Liver (tissue), 9 donors: Measurements from ENCODE around the gene ETFDH. TPM values are rescaled to one million over a fixed set of nuclear protein-coding genes. Genes with fewer than 3 reads are reported as not detected.

Source experiments
- DNase-seq: peaks from one replicate; pipeline ENCODE4 v3.0.0-alpha.2; 2017; ENCODE audit warnings: low spot score
- H3K27ac ChIP-seq, 2 donors: one replicate each; pipeline ENCODE4 v1.7.0; 2013; ENCODE audit warnings: inconsistent platforms in 2 of 2, low read length in 2 of 2, control low read depth in 1 of 2, low read depth in 1 of 2, mild to moderate bottlenecking in 1 of 2
- H3K27me3 ChIP-seq, 4 donors: one replicate each; pipeline versions ENCODE4 v1.6.1 to v1.7.0; 2013; ENCODE audit warnings: low read length in 3 of 4, inconsistent platforms in 1 of 4, mild to moderate bottlenecking in 1 of 4, moderate library complexity in 1 of 4; ENCODE audit not compliant: control insufficient read depth in 4 of 4, insufficient read depth in 4 of 4
- H3K36me3 ChIP-seq, 4 donors: one replicate each; pipeline versions ENCODE4 v1.6.1 to v1.7.0; 2013; ENCODE audit warnings: low read length in 3 of 4, mild to moderate bottlenecking in 3 of 4, low read depth in 1 of 4, moderate library complexity in 1 of 4; ENCODE audit not compliant: control insufficient read depth in 4 of 4, insufficient read depth in 3 of 4
- H3K4me1 ChIP-seq, 4 donors: one replicate each; pipeline versions ENCODE4 v1.6.1 to v1.7.0; 2013; ENCODE audit warnings: low read length in 3 of 4, mild to moderate bottlenecking in 3 of 4, moderate library complexity in 1 of 4; ENCODE audit not compliant: control insufficient read depth in 4 of 4, insufficient read depth in 4 of 4
- H3K4me3 ChIP-seq, 3 donors: one replicate each; pipeline versions ENCODE4 v1.6.1 to v1.7.0; 2013; ENCODE audit warnings: low read length in 3 of 3, control low read depth in 1 of 3, low read depth in 1 of 3, mild to moderate bottlenecking in 1 of 3
- H3K9ac ChIP-seq, 2 donors: one replicate each; pipeline ENCODE4 v1.7.0; 2013; ENCODE audit warnings: low read length in 2 of 2, mild to moderate bottlenecking in 2 of 2, moderate library complexity in 2 of 2, control low read depth in 1 of 2, low read depth in 1 of 2
- H3K9me3 ChIP-seq, 4 donors: one replicate each; pipeline versions ENCODE4 v1.6.1 to v1.7.0; 2013; ENCODE audit warnings: low read length in 3 of 4; ENCODE audit not compliant: control insufficient read depth in 4 of 4
- ATF3 ChIP-seq: IDR thresholded peaks from 2 replicates; pipeline ENCODE4 v1.6.1; 2016; ENCODE audit warnings: antibody characterized with exemption
- CTCF ChIP-seq: fragments of 150-350 bp; IDR thresholded peaks from 2 replicates; pipeline ENCODE4 v1.5.1; 2017; ENCODE audit warnings: improper control_type of control experiment, low read depth, low read length; ENCODE audit not compliant: missing input control
- EGR1 ChIP-seq, 2 donors: IDR thresholded peaks; 2 replicates each; pipeline ENCODE4 v1.6.1; 2016 to 2018; ENCODE audit warnings: antibody characterized with exemption in 2 of 2, low read depth in 2 of 2
- FOXA1 ChIP-seq: IDR thresholded peaks from 2 replicates; pipeline ENCODE4 v1.6.1; 2016; ENCODE audit warnings: antibody characterized with exemption
- FOXA2 ChIP-seq: IDR thresholded peaks from 2 replicates; pipeline ENCODE4 v1.6.1; 2016; ENCODE audit warnings: antibody characterized with exemption
- GABPA ChIP-seq, 2 donors: IDR thresholded peaks in 1 of 2; conservative IDR thresholded peaks in 1 of 2; 2 replicates each; pipeline ENCODE4 v1.6.1; 2016; ENCODE audit warnings: antibody characterized with exemption in 2 of 2, mild to moderate bottlenecking in 1 of 2, moderate library complexity in 1 of 2
- HNF4A ChIP-seq, 2 donors: conservative IDR thresholded peaks; 2 replicates each; pipeline ENCODE4 v1.6.1; 2016; ENCODE audit warnings: antibody characterized with exemption in 2 of 2, mild to moderate bottlenecking in 2 of 2
- HNF4G ChIP-seq: IDR thresholded peaks from 2 replicates; pipeline ENCODE4 v1.6.1; 2016; ENCODE audit warnings: antibody characterized with exemption
- JUND ChIP-seq, 2 donors: IDR thresholded peaks; 2 replicates each; pipeline ENCODE4 v1.6.1; 2016; ENCODE audit warnings: antibody characterized with exemption in 2 of 2
- MAX ChIP-seq: IDR thresholded peaks from 2 replicates; pipeline ENCODE4 v1.6.1; 2016; ENCODE audit warnings: antibody characterized with exemption
- NR2F2 ChIP-seq: IDR thresholded peaks from 2 replicates; pipeline ENCODE4 v1.6.1; 2016; ENCODE audit warnings: antibody characterized with exemption
- RAD21 ChIP-seq, 2 donors: IDR thresholded peaks; 2 replicates each; pipeline ENCODE4 v1.6.1; 2016; ENCODE audit warnings: antibody characterized with exemption in 2 of 2, mild to moderate bottlenecking in 2 of 2
- REST ChIP-seq: IDR thresholded peaks from 2 replicates; pipeline ENCODE4 v1.6.1; 2016; ENCODE audit warnings: antibody characterized with exemption, mild to moderate bottlenecking
- RXRA ChIP-seq, 2 donors: IDR thresholded peaks; 2 replicates each; pipeline ENCODE4 v1.6.1; 2017 to 2018; ENCODE audit warnings: antibody characterized with exemption in 2 of 2, mild to moderate bottlenecking in 1 of 2
- SP1 ChIP-seq: IDR thresholded peaks from 2 replicates; pipeline ENCODE4 v1.6.1; 2018; ENCODE audit warnings: antibody characterized with exemption, mild to moderate bottlenecking
- TAF1 ChIP-seq: conservative IDR thresholded peaks from 2 replicates; pipeline ENCODE4 v1.6.1; 2016; ENCODE audit warnings: antibody characterized with exemption, mild to moderate bottlenecking
- ZBTB33 ChIP-seq: IDR thresholded peaks from 2 replicates; pipeline ENCODE4 v1.6.1; 2016; ENCODE audit warnings: antibody characterized with exemption
- WGBS: extraction: QIAGEN DNeasy Blood & Tissue Kit; methylation state at CpG from one replicate; pipeline ENCODE4 v1.1.7; 2013; 5-methylcytosine and 5-hydroxymethylcytosine counted together
- polyA plus RNA-seq, 2 donors: library from polyadenylated mRNA; stranded (reverse) in 1 of 2; unstranded in 1 of 2; fragments of 200-250 nt in 1 of 2; fragments of >200 nt in 1 of 2; fragmentation: Nextera tagmentation in 1 of 2; extraction: Ambion mirVana in 1 of 2; gene quantifications; one replicate each; pipeline versions ENCODE4 v1.2.1 to v1.2.3, GENCODE V29; 2013 to 2015
- total RNA-seq, 2 donors: library from RNA; depleted of rRNA; stranded (reverse); fragments of >200 nt; gene quantifications; one replicate each; pipeline ENCODE4 v1.2.3, GENCODE V29; 2014
- donor health status: healthy.
- donor health status: healthy.
- donor health status: healthy.
- donor health status: healthy.
- donor health status: healthy.

Gene ETFDH
- total and polyA plus RNA-seq, 4 donors: 40.7 to 151 (median 117) TPM

- no peak overlapping the region for H3K27ac ChIP-seq
- no peaks in the 10 kb centered on the region for H3K9me3 ChIP-seq
- no peak for TF ChIP-seq EGR1 (IDR thresholded peaks at IDR 0.05; ENCODE audit: low read depth in 2 of 2)
- TF ChIP-seq RAD21 (IDR thresholded peaks at IDR 0.05): no peak
- TF ChIP-seq MAX: no peak
- no peak for TF ChIP-seq HNF4A (conservative IDR thresholded peaks at IDR 0.05)
- TF ChIP-seq FOXA1: no peak
- TF ChIP-seq HNF4G: no peak
- TF ChIP-seq REST: no peak
- no peak for TF ChIP-seq ZBTB33
- TF ChIP-seq JUND (IDR thresholded peaks at IDR 0.05): no peak
- no peak for TF ChIP-seq NR2F2
- TF ChIP-seq SP1: no peak
- no peak for TF ChIP-seq TAF1
- no peak for TF ChIP-seq FOXA2
- no peak for TF ChIP-seq RXRA (IDR thresholded peaks at IDR 0.05)
- no peak for TF ChIP-seq ATF3
- no peak for TF ChIP-seq GABPA (IDR thresholded peaks at IDR 0.05 in 1 of 2, conservative IDR thresholded peaks at IDR 0.05 in 1 of 2)
- no peak for TF ChIP-seq CTCF
- H3K4me3 ChIP-seq: no peak overlapping the region
- H3K9ac ChIP-seq: no peak overlapping the region
- WGBS: 89% methylated on average over 5 of the region's 5 CpGs
- H3K27me3 ChIP-seq: no peaks in the 10 kb centered on the region
- H3K36me3 ChIP-seq: no peaks in the 10 kb centered on the region
- no peak for DNase-seq
- H3K4me1 ChIP-seq: no peaks in the 10 kb centered on the region
These were observed 27.7 kb upstream of the ETFDH start for GRCh38 chr4:158644356-158644755.

- no peak overlapping the region for H3K9ac ChIP-seq
- 82% methylated on average over 3 of the region's 3 CpGs for WGBS
- no peak for DNase-seq
- TF ChIP-seq MAX (no peak), GABPA (IDR thresholded peaks at IDR 0.05 in 1 of 2, conservative IDR thresholded peaks at IDR 0.05 in 1 of 2) (no peak), NR2F2 (no peak), CTCF (no peak), SP1 (no peak), RAD21 (IDR thresholded peaks at IDR 0.05) (no peak), REST (no peak), HNF4A (conservative IDR thresholded peaks at IDR 0.05) (no peak), JUND (IDR thresholded peaks at IDR 0.05) (no peak), FOXA2 (no peak)
These were observed 27.3 kb upstream of the ETFDH start for GRCh38 chr4:158644760-158645159.

More at GRCh38 chr4:158644760-158645159, 27.3 kb upstream of the ETFDH start:
- no peak overlapping the region for H3K4me3 ChIP-seq
- no peaks in the 10 kb centered on the region for H3K4me1 ChIP-seq
- H3K27ac ChIP-seq: no peak overlapping the region
- H3K36me3 ChIP-seq: no peaks in the 10 kb centered on the region
- no peaks in the 10 kb centered on the region for H3K9me3 ChIP-seq
- no peaks in the 10 kb centered on the region for H3K27me3 ChIP-seq
